H9 (cell line): ENCODE measurements around the gene ONECUT1. TPM values are rescaled to one million over a fixed set of nuclear protein-coding genes. Genes with fewer than 3 reads are reported as not detected.
A peak's percentile ranks its signal among the peaks of the same experiment; 100 is the strongest.

ENCODE experiments used
- DNase-seq: peaks from one replicate; pipeline ENCODE4 v3.0.0-alpha.2; 2017
- H2AFZ ChIP-seq: one replicate; pipeline ENCODE4 v1.6.1; 2013; ENCODE audit warnings: mild to moderate bottlenecking, low read length, control low read depth, moderate library complexity
- H2AK5ac ChIP-seq: 2 replicates; pipeline ENCODE4 v1.6.1; 2013; ENCODE audit warnings: low read length, control low read depth, mixed read lengths; ENCODE audit not compliant: insufficient read length
- H2BK120ac ChIP-seq: one replicate; pipeline ENCODE4 v1.6.1; 2013; ENCODE audit warnings: low read depth, mild to moderate bottlenecking, low read length, control low read depth, inconsistent platforms; ENCODE audit not compliant: poor library complexity, severe bottlenecking
- H2BK12ac ChIP-seq: 2 replicates; pipeline ENCODE4 v1.6.1; 2013; ENCODE audit warnings: low read length, control low read depth, mixed read lengths, low read depth; ENCODE audit not compliant: insufficient read length
- H2BK15ac ChIP-seq: 2 replicates; pipeline ENCODE4 v1.6.1; 2013; ENCODE audit warnings: low read depth, low read length, control low read depth
- H2BK20ac ChIP-seq: one replicate; pipeline ENCODE4 v1.6.1; 2013; ENCODE audit warnings: low read depth, mild to moderate bottlenecking, low read length, control low read depth, inconsistent platforms; ENCODE audit not compliant: poor library complexity, severe bottlenecking
- H2BK5ac ChIP-seq: 2 replicates; pipeline ENCODE4 v1.6.1; 2013; ENCODE audit warnings: low read length, control low read depth, mixed read lengths; ENCODE audit not compliant: insufficient read length
- H3K14ac ChIP-seq: 2 replicates; pipeline ENCODE4 v1.6.1; 2013; ENCODE audit warnings: low read length, control low read depth; ENCODE audit not compliant: insufficient read depth
- H3K18ac ChIP-seq: 2 replicates; pipeline ENCODE4 v1.6.1; 2013; ENCODE audit warnings: low read depth, mild to moderate bottlenecking, mixed read lengths, low read length, control low read depth; ENCODE audit not compliant: insufficient read length
- H3K23ac ChIP-seq: 2 replicates; pipeline ENCODE4 v1.6.1; 2013; ENCODE audit warnings: low read length, control low read depth, mixed read lengths, low read depth; ENCODE audit not compliant: insufficient read length
- H3K23me2 ChIP-seq: 2 replicates; pipeline ENCODE4 v1.6.1; 2013; ENCODE audit warnings: low read depth, mild to moderate bottlenecking, mixed read lengths, low read length, control low read depth; ENCODE audit not compliant: insufficient read length, poor library complexity, severe bottlenecking
- H3K27ac ChIP-seq: 2 replicates; pipeline ENCODE4 v1.5.1; 2013; ENCODE audit warnings: low read length, control low read depth, mixed read lengths, low read depth; ENCODE audit not compliant: insufficient read length
- H3K27me3 ChIP-seq: 2 replicates; pipeline ENCODE4 v1.6.1; 2013; ENCODE audit warnings: low read length, control low read depth, inconsistent platforms; ENCODE audit not compliant: insufficient read depth
- H3K4ac ChIP-seq: 2 replicates; pipeline ENCODE4 v1.6.1; 2013; ENCODE audit warnings: low read depth, mild to moderate bottlenecking, control low read depth, inconsistent platforms, low read length, moderate library complexity
- H3K4me1 ChIP-seq: 2 replicates; pipeline ENCODE4 v1.6.1; 2013; ENCODE audit warnings: low read length, control low read depth, inconsistent platforms; ENCODE audit not compliant: insufficient read depth
- H3K4me2 ChIP-seq: 2 replicates; pipeline ENCODE4 v1.6.1; 2013; ENCODE audit warnings: low read length, control low read depth, mixed read lengths; ENCODE audit not compliant: insufficient read length, insufficient read depth
- H3K56ac ChIP-seq: 2 replicates; pipeline ENCODE4 v1.6.1; 2013; ENCODE audit warnings: low read depth, mild to moderate bottlenecking, mixed read lengths, low read length, control low read depth; ENCODE audit not compliant: insufficient read length
- H3K79me1 ChIP-seq: 2 replicates; pipeline ENCODE4 v1.6.1; 2013; ENCODE audit warnings: low read depth, mild to moderate bottlenecking, moderate library complexity, low read length, control low read depth, inconsistent platforms; ENCODE audit not compliant: insufficient read depth, poor library complexity, severe bottlenecking
- H3K79me2 ChIP-seq: 2 replicates; pipeline ENCODE4 v1.6.1; 2013; ENCODE audit warnings: low read length, control low read depth, inconsistent platforms; ENCODE audit not compliant: insufficient read depth
- H3K9ac ChIP-seq: 2 replicates; pipeline ENCODE4 v1.6.1; 2013; ENCODE audit warnings: low read length, control low read depth, mixed read lengths; ENCODE audit not compliant: insufficient read length; ENCODE audit errors: extremely low read depth
- H3K9me3 ChIP-seq: one replicate; pipeline ENCODE4 v1.6.1; 2013; ENCODE audit warnings: low read depth, low read length, inconsistent platforms; ENCODE audit not compliant: control insufficient read depth
- H3T11ph ChIP-seq: one replicate; pipeline ENCODE4 v1.6.1; 2013; ENCODE audit warnings: mild to moderate bottlenecking, low read length, control low read depth, inconsistent platforms
- H4K20me1 ChIP-seq: one replicate; pipeline ENCODE4 v1.6.1; 2013; ENCODE audit not compliant: control insufficient read depth, insufficient read length, insufficient read depth
- H4K5ac ChIP-seq: 2 replicates; pipeline ENCODE4 v1.6.1; 2013; ENCODE audit warnings: low read depth, mild to moderate bottlenecking, mixed read lengths, low read length, control low read depth; ENCODE audit not compliant: insufficient read length
- H4K8ac ChIP-seq: replicated peaks from 2 replicates; pipeline ENCODE4 v1.6.1; 2013; ENCODE audit warnings: low read length, control low read depth, mixed read lengths, low read depth; ENCODE audit not compliant: insufficient read length
- H4K91ac ChIP-seq: 2 replicates; pipeline ENCODE4 v1.6.1; 2013; ENCODE audit warnings: low read depth, mild to moderate bottlenecking, moderate library complexity, mixed read lengths, low read length, control low read depth; ENCODE audit not compliant: insufficient read length
- H3K27ac Mint-ChIP-seq, 3 experiments: 2 replicates in 2 of 3; 3 replicates in 1 of 3; pipeline ENCODE4 v1.8.0; 2020 to 2021; ENCODE audit warnings: mixed read lengths in 3 of 3, mild to moderate bottlenecking in 1 of 3, moderate library complexity in 1 of 3
- H3K27me3 Mint-ChIP-seq: 2 replicates; pipeline ENCODE4 v1.8.0; 2021; ENCODE audit warnings: low read depth, mild to moderate bottlenecking, moderate library complexity, mixed read lengths
- H3K36me3 Mint-ChIP-seq, 3 experiments: 2 replicates in 2 of 3; 3 replicates in 1 of 3; pipeline ENCODE4 v1.8.0; 2020 to 2021; ENCODE audit warnings: low read depth in 3 of 3, mixed read lengths in 3 of 3; ENCODE audit not compliant: insufficient read depth in 1 of 3
- H3K4me1 Mint-ChIP-seq, 2 experiments: 2 replicates each; pipeline ENCODE4 v1.8.0; 2020; ENCODE audit warnings: mixed read lengths in 2 of 2
- H3K4me3 Mint-ChIP-seq, 2 experiments: 2 replicates in 1 of 2; 3 replicates in 1 of 2; pipeline ENCODE4 v1.8.0; 2020 to 2021; ENCODE audit warnings: mild to moderate bottlenecking in 2 of 2, mixed read lengths in 2 of 2, moderate library complexity in 1 of 2
- H3K9me3 Mint-ChIP-seq, 2 experiments: 2 replicates in 1 of 2; 3 replicates in 1 of 2; pipeline ENCODE4 v1.8.0; 2020; ENCODE audit warnings: mild to moderate bottlenecking in 2 of 2, mixed read lengths in 2 of 2, moderate library complexity in 1 of 2
- CTCF ChIP-seq: fragments of 200-600 bp; sonication (generic); conservative IDR thresholded peaks from 3 replicates; pipeline ENCODE4 v1.8.0; 2021; ENCODE audit warnings: antibody characterized with exemption, mild to moderate bottlenecking
- WGBS: extraction: QIAGEN DNeasy Blood & Tissue Kit; methylation state at CpG from one replicate; pipeline ENCODE4 v1.1.7; 2013; ENCODE audit warnings: missing lambda C conversion rate, low lambda C conversion rate, mixed read lengths; ENCODE audit not compliant: insufficient read length; ENCODE audit errors: extremely low coverage; 5-methylcytosine and 5-hydroxymethylcytosine counted together
- total RNA-seq: library from RNA; stranded (reverse); gene quantifications from 2 replicates; pipeline ENCODE4 v1.2.1, GENCODE V29; 2021

ONECUT1 gene
- total RNA-seq, 1 experiment from 2014 or later = 14.1 TPM

- DNase-seq = no peak
- H3K4me1 ChIP-seq = peaks cover 4% of the 10 kb centered on the region
- peak; percentile 12; the same call in 1 of the 3 replicates for TF ChIP-seq CTCF
These were observed 13.6 kb upstream of the ONECUT1 start for GRCh38 chr15:52803467-52804306.

More at GRCh38 chr15:52803467-52804306, 13.6 kb upstream of the ONECUT1 start:
- peak overlapping the region; percentile 41 for H3K9ac ChIP-seq
- H3K79me1 ChIP-seq = no peaks in the 10 kb centered on the region
- no peak overlapping the region for H3K18ac ChIP-seq
- Mint-ChIP-seq H3K36me3 (peaks cover 4 to 37% (median 20%) of the 10 kb centered on the region in 3 experiments; a peak in 5 of 7 replicates), H3K9me3 (peaks cover 0 to 3% of the 10 kb centered on the region in 2 experiments; a peak in 1 of 5 replicates), H3K4me1 (peaks cover 48 to 53% of the 10 kb centered on the region in 2 experiments), H3K27ac (peak overlapping the region in 1 of 3 experiments; percentile 98; a peak in 3 of 7 replicates), H3K27me3 (peaks cover 13% of the 10 kb centered on the region), H3K4me3 (peak overlapping the region; percentile 77 to 87)
- peak overlapping the region; percentile 77 for H3K4me2 ChIP-seq
- no peak overlapping the region for H3K56ac ChIP-seq
- no peak overlapping the region for H3K27ac ChIP-seq
- peaks cover 24% of the 10 kb centered on the region for H3K23me2 ChIP-seq
- H2AFZ ChIP-seq = no peak overlapping the region
- no peak overlapping the region for H3K23ac ChIP-seq
- H3K9me3 ChIP-seq = no peaks in the 10 kb centered on the region
- no peak overlapping the region for H2BK5ac ChIP-seq
- H4K5ac ChIP-seq = no peak overlapping the region
- H3K14ac ChIP-seq = 0 out of 2 replicates have a peak overlapping the region, but pooled peaks have one; percentile 32
- no peak overlapping the region for H4K8ac ChIP-seq
- no peaks in the 10 kb centered on the region for H4K20me1 ChIP-seq
- H3K79me2 ChIP-seq = peaks cover 2% of the 10 kb centered on the region; the same call in 1 of the 2 replicates
- H4K91ac ChIP-seq = no peak overlapping the region
- H2BK15ac ChIP-seq = no peak overlapping the region
- H3K27me3 ChIP-seq = peaks cover 21% of the 10 kb centered on the region; the same call in 1 of the 2 replicates
- no CpG with 5 or more reads among the region's 49 CpGs for WGBS
- H3K4ac ChIP-seq = no peak overlapping the region
- H2BK12ac ChIP-seq = no peak overlapping the region
- H2BK20ac ChIP-seq = no peak overlapping the region
- H3T11ph ChIP-seq = no peak overlapping the region
- no peak overlapping the region for H2BK120ac ChIP-seq
- no peak overlapping the region for H2AK5ac ChIP-seq
